Stimulated activated CD4-positive, alpha-beta T cell treated with anti-CD3 and anti-CD28 coated beads, Interleukin-12 subunit alpha, Interleukin-12 subunit beta, amount 100 ng/mL, for 4 hours (primary cell): ENCODE data around the gene ATG13.
A peak's percentile ranks its signal among the peaks of the same experiment; 100 is the strongest.
"Not testable (repeated sequence)": the region's sequence is repeated elsewhere in the genome, so short reads cannot be mapped to it uniquely, and the experiment has no call there.

Experiments used
- DNase-seq: peaks from one replicate; pipeline ENCODE4 v3.0.0-alpha.2; 2020

The ATG13 gene

GRCh38 chr11:46617134-46617971, at the start of gene ATG13, which contains the start of gene HARBI1:
TSS of gene ATG13 (plus strand) at chr11:46617553. CDS start at chr11:46644292, 26,739 bp downstream.
TSS of gene HARBI1 (minus strand) at chr11:46617227. CDS start at chr11:46616237, 990 bp downstream.
- peak; percentile 92 for DNase-seq

GRCh38 chr11:46570790-46571398, 46.5 kb upstream of the ATG13 start:
- DNase-seq = no peak

GRCh38 chr11:46574656-46575055, 42.7 kb upstream of the ATG13 start:
- DNase-seq = no peak

- DNase-seq = no peak
These were observed 40.3 kb upstream of the ATG13 start for GRCh38 chr11:46577058-46577457.

GRCh38 chr11:46582588-46582987, 34.8 kb upstream of the ATG13 start:
- DNase-seq = no peak

GRCh38 chr11:46583513-46583912, 33.8 kb upstream of the ATG13 start:
- not testable (repeated sequence) for DNase-seq

GRCh38 chr11:46588131-46588530, 29.2 kb upstream of the ATG13 start:
- DNase-seq = no peak

- no peak for DNase-seq
These were observed 28.4 kb upstream of the ATG13 start for GRCh38 chr11:46588915-46589314.

GRCh38 chr11:46590740-46591605, 26.4 kb upstream of the ATG13 start:
- DNase-seq = no peak

- DNase-seq = peak; percentile 76
These were observed 23.6 kb upstream of the ATG13 start, which contains the start of gene AMBRA1 for GRCh38 chr11:46593550-46594373. TSS of gene AMBRA1 (minus strand) at chr11:46594023. CDS start at chr11:46548380, 45,643 bp downstream.

- DNase-seq = no peak
These were observed 23.0 kb upstream of the ATG13 start for GRCh38 chr11:46594374-46594700.

GRCh38 chr11:46594785-46595184, 22.6 kb upstream of the ATG13 start:
- DNase-seq = no peak

GRCh38 chr11:46597155-46597554, 20.2 kb upstream of the ATG13 start:
- DNase-seq = no peak

GRCh38 chr11:46597609-46598219, 19.6 kb upstream of the ATG13 start:
- DNase-seq = no peak

- no peak for DNase-seq
These were observed 17.8 kb upstream of the ATG13 start for GRCh38 chr11:46599340-46600193.

- DNase-seq = no peak
These were observed 17.0 kb upstream of the ATG13 start for GRCh38 chr11:46600194-46600960.

GRCh38 chr11:46601129-46601528, 16.2 kb upstream of the ATG13 start:
- no peak for DNase-seq

GRCh38 chr11:46603704-46604308, 13.5 kb upstream of the ATG13 start:
- no peak for DNase-seq

- no peak for DNase-seq
These were observed 12.6 kb upstream of the ATG13 start for GRCh38 chr11:46604796-46605195.

GRCh38 chr11:46607516-46607915, 9.8 kb upstream of the ATG13 start:
- no peak for DNase-seq
